H9 (cell line): ENCODE data around the gene CPHXL2. TPM values are rescaled to one million over a fixed set of nuclear protein-coding genes. Genes with fewer than 3 reads are reported as not detected.

Source experiments
- DNase-seq: peaks from one replicate; pipeline ENCODE4 v3.0.0-alpha.2; 2017
- H2AFZ ChIP-seq: one replicate; pipeline ENCODE4 v1.6.1; 2013; ENCODE audit warnings: mild to moderate bottlenecking, low read length, control low read depth, moderate library complexity
- H2AK5ac ChIP-seq: 2 replicates; pipeline ENCODE4 v1.6.1; 2013; ENCODE audit warnings: low read length, control low read depth, mixed read lengths; ENCODE audit not compliant: insufficient read length
- H2BK120ac ChIP-seq: one replicate; pipeline ENCODE4 v1.6.1; 2013; ENCODE audit warnings: low read depth, mild to moderate bottlenecking, low read length, control low read depth, inconsistent platforms; ENCODE audit not compliant: poor library complexity, severe bottlenecking
- H2BK12ac ChIP-seq: 2 replicates; pipeline ENCODE4 v1.6.1; 2013; ENCODE audit warnings: low read length, control low read depth, mixed read lengths, low read depth; ENCODE audit not compliant: insufficient read length
- H2BK15ac ChIP-seq: 2 replicates; pipeline ENCODE4 v1.6.1; 2013; ENCODE audit warnings: low read depth, low read length, control low read depth
- H2BK20ac ChIP-seq: one replicate; pipeline ENCODE4 v1.6.1; 2013; ENCODE audit warnings: low read depth, mild to moderate bottlenecking, low read length, control low read depth, inconsistent platforms; ENCODE audit not compliant: poor library complexity, severe bottlenecking
- H2BK5ac ChIP-seq: 2 replicates; pipeline ENCODE4 v1.6.1; 2013; ENCODE audit warnings: low read length, control low read depth, mixed read lengths; ENCODE audit not compliant: insufficient read length
- H3K14ac ChIP-seq: 2 replicates; pipeline ENCODE4 v1.6.1; 2013; ENCODE audit warnings: low read length, control low read depth; ENCODE audit not compliant: insufficient read depth
- H3K18ac ChIP-seq: 2 replicates; pipeline ENCODE4 v1.6.1; 2013; ENCODE audit warnings: low read depth, mild to moderate bottlenecking, mixed read lengths, low read length, control low read depth; ENCODE audit not compliant: insufficient read length
- H3K23ac ChIP-seq: 2 replicates; pipeline ENCODE4 v1.6.1; 2013; ENCODE audit warnings: low read length, control low read depth, mixed read lengths, low read depth; ENCODE audit not compliant: insufficient read length
- H3K23me2 ChIP-seq: 2 replicates; pipeline ENCODE4 v1.6.1; 2013; ENCODE audit warnings: low read depth, mild to moderate bottlenecking, mixed read lengths, low read length, control low read depth; ENCODE audit not compliant: insufficient read length, poor library complexity, severe bottlenecking
- H3K27ac ChIP-seq: 2 replicates; pipeline ENCODE4 v1.5.1; 2013; ENCODE audit warnings: low read length, control low read depth, mixed read lengths, low read depth; ENCODE audit not compliant: insufficient read length
- H3K27me3 ChIP-seq: 2 replicates; pipeline ENCODE4 v1.6.1; 2013; ENCODE audit warnings: low read length, control low read depth, inconsistent platforms; ENCODE audit not compliant: insufficient read depth
- H3K4ac ChIP-seq: 2 replicates; pipeline ENCODE4 v1.6.1; 2013; ENCODE audit warnings: low read depth, mild to moderate bottlenecking, control low read depth, inconsistent platforms, low read length, moderate library complexity
- H3K4me1 ChIP-seq: 2 replicates; pipeline ENCODE4 v1.6.1; 2013; ENCODE audit warnings: low read length, control low read depth, inconsistent platforms; ENCODE audit not compliant: insufficient read depth
- H3K4me2 ChIP-seq: 2 replicates; pipeline ENCODE4 v1.6.1; 2013; ENCODE audit warnings: low read length, control low read depth, mixed read lengths; ENCODE audit not compliant: insufficient read length, insufficient read depth
- H3K56ac ChIP-seq: 2 replicates; pipeline ENCODE4 v1.6.1; 2013; ENCODE audit warnings: low read depth, mild to moderate bottlenecking, mixed read lengths, low read length, control low read depth; ENCODE audit not compliant: insufficient read length
- H3K79me1 ChIP-seq: 2 replicates; pipeline ENCODE4 v1.6.1; 2013; ENCODE audit warnings: low read depth, mild to moderate bottlenecking, moderate library complexity, low read length, control low read depth, inconsistent platforms; ENCODE audit not compliant: insufficient read depth, poor library complexity, severe bottlenecking
- H3K79me2 ChIP-seq: 2 replicates; pipeline ENCODE4 v1.6.1; 2013; ENCODE audit warnings: low read length, control low read depth, inconsistent platforms; ENCODE audit not compliant: insufficient read depth
- H3K9ac ChIP-seq: 2 replicates; pipeline ENCODE4 v1.6.1; 2013; ENCODE audit warnings: low read length, control low read depth, mixed read lengths; ENCODE audit not compliant: insufficient read length; ENCODE audit errors: extremely low read depth
- H3K9me3 ChIP-seq: one replicate; pipeline ENCODE4 v1.6.1; 2013; ENCODE audit warnings: low read depth, low read length, inconsistent platforms; ENCODE audit not compliant: control insufficient read depth
- H3T11ph ChIP-seq: one replicate; pipeline ENCODE4 v1.6.1; 2013; ENCODE audit warnings: mild to moderate bottlenecking, low read length, control low read depth, inconsistent platforms
- H4K20me1 ChIP-seq: one replicate; pipeline ENCODE4 v1.6.1; 2013; ENCODE audit not compliant: control insufficient read depth, insufficient read length, insufficient read depth
- H4K5ac ChIP-seq: 2 replicates; pipeline ENCODE4 v1.6.1; 2013; ENCODE audit warnings: low read depth, mild to moderate bottlenecking, mixed read lengths, low read length, control low read depth; ENCODE audit not compliant: insufficient read length
- H4K8ac ChIP-seq: replicated peaks from 2 replicates; pipeline ENCODE4 v1.6.1; 2013; ENCODE audit warnings: low read length, control low read depth, mixed read lengths, low read depth; ENCODE audit not compliant: insufficient read length
- H4K91ac ChIP-seq: 2 replicates; pipeline ENCODE4 v1.6.1; 2013; ENCODE audit warnings: low read depth, mild to moderate bottlenecking, moderate library complexity, mixed read lengths, low read length, control low read depth; ENCODE audit not compliant: insufficient read length
- H3K27ac Mint-ChIP-seq, 3 experiments: 2 replicates in 2 of 3; 3 replicates in 1 of 3; pipeline ENCODE4 v1.8.0; 2020 to 2021; ENCODE audit warnings: mixed read lengths in 3 of 3, mild to moderate bottlenecking in 1 of 3, moderate library complexity in 1 of 3
- H3K27me3 Mint-ChIP-seq: 2 replicates; pipeline ENCODE4 v1.8.0; 2021; ENCODE audit warnings: low read depth, mild to moderate bottlenecking, moderate library complexity, mixed read lengths
- H3K36me3 Mint-ChIP-seq, 3 experiments: 2 replicates in 2 of 3; 3 replicates in 1 of 3; pipeline ENCODE4 v1.8.0; 2020 to 2021; ENCODE audit warnings: low read depth in 3 of 3, mixed read lengths in 3 of 3; ENCODE audit not compliant: insufficient read depth in 1 of 3
- H3K4me1 Mint-ChIP-seq, 2 experiments: 2 replicates each; pipeline ENCODE4 v1.8.0; 2020; ENCODE audit warnings: mixed read lengths in 2 of 2
- H3K4me3 Mint-ChIP-seq, 2 experiments: 2 replicates in 1 of 2; 3 replicates in 1 of 2; pipeline ENCODE4 v1.8.0; 2020 to 2021; ENCODE audit warnings: mild to moderate bottlenecking in 2 of 2, mixed read lengths in 2 of 2, moderate library complexity in 1 of 2
- H3K9me3 Mint-ChIP-seq, 2 experiments: 2 replicates in 1 of 2; 3 replicates in 1 of 2; pipeline ENCODE4 v1.8.0; 2020; ENCODE audit warnings: mild to moderate bottlenecking in 2 of 2, mixed read lengths in 2 of 2, moderate library complexity in 1 of 2
- CTCF ChIP-seq: fragments of 200-600 bp; sonication (generic); conservative IDR thresholded peaks from 3 replicates; pipeline ENCODE4 v1.8.0; 2021; ENCODE audit warnings: antibody characterized with exemption, mild to moderate bottlenecking
- WGBS: extraction: QIAGEN DNeasy Blood & Tissue Kit; methylation state at CpG from one replicate; pipeline ENCODE4 v1.1.7; 2013; ENCODE audit warnings: missing lambda C conversion rate, low lambda C conversion rate, mixed read lengths; ENCODE audit not compliant: insufficient read length; ENCODE audit errors: extremely low coverage; 5-methylcytosine and 5-hydroxymethylcytosine counted together
- total RNA-seq: library from RNA; stranded (reverse); gene quantifications from 2 replicates; pipeline ENCODE4 v1.2.1, GENCODE V29; 2021

Gene CPHXL2
- total RNA-seq, 1 experiment from 2014 or later, result not detected

- H3K4ac ChIP-seq, result no peak overlapping the region
- no peak overlapping the region for H2BK120ac ChIP-seq
- no CpG with 5 or more reads among the region's 5 CpGs for WGBS
- no peak for DNase-seq
- H3K79me2 ChIP-seq, result no peaks in the 10 kb centered on the region
- H3K9ac ChIP-seq, result no peak overlapping the region
- H3K79me1 ChIP-seq, result no peaks in the 10 kb centered on the region
- no peak overlapping the region for H2BK12ac ChIP-seq
- H2AFZ ChIP-seq, result no peak overlapping the region
- H4K8ac ChIP-seq, result no peak overlapping the region
- H3K9me3 ChIP-seq, result no peaks in the 10 kb centered on the region
- Mint-ChIP-seq H3K4me1 (peaks cover 4 to 8% of the 10 kb centered on the region in 2 experiments), H3K27ac (no peak overlapping the region), H3K4me3 (no peak overlapping the region), H3K9me3 (no peaks in the 10 kb centered on the region), H3K27me3 (no peaks in the 10 kb centered on the region), H3K36me3 (no peaks in the 10 kb centered on the region)
- H3K23ac ChIP-seq, result no peak overlapping the region
- H4K91ac ChIP-seq, result no peak overlapping the region
- H2BK5ac ChIP-seq, result no peak overlapping the region
- no peak overlapping the region for H3K18ac ChIP-seq
- no peak overlapping the region for H4K5ac ChIP-seq
- H3K4me1 ChIP-seq, result no peaks in the 10 kb centered on the region
- no peak overlapping the region for H2BK20ac ChIP-seq
- no peak overlapping the region for H3K56ac ChIP-seq
- H3T11ph ChIP-seq, result no peak overlapping the region
- no peak overlapping the region for H3K27ac ChIP-seq
- H3K4me2 ChIP-seq, result no peak overlapping the region
- no peaks in the 10 kb centered on the region for H3K27me3 ChIP-seq
- no peak for TF ChIP-seq CTCF
- no peak overlapping the region for H2AK5ac ChIP-seq
- H2BK15ac ChIP-seq, result no peak overlapping the region
- no peak overlapping the region for H3K14ac ChIP-seq
- no peaks in the 10 kb centered on the region for H4K20me1 ChIP-seq
- H3K23me2 ChIP-seq, result no peaks in the 10 kb centered on the region
Measured at GRCh38 chr16:75697571-75697970, 20.8 kb upstream of the CPHXL2 start.
